Esophagus squamous epithelium (tissue), 4 donors: ENCODE data around the gene BICRAL.

Source experiments
- CTCF ChIP-seq, 6 experiments: fragments of 450-650 bp in 4 of 6; fragments of 200-600 bp in 2 of 6; sonication (generic) in 2 of 6; IDR thresholded peaks; one replicate each; pipeline ENCODE4 v1.5.1; 2016 to 2019; ENCODE audit warnings: antibody characterized with exemption in 6 of 6, mild to moderate bottlenecking in 4 of 6, moderate library complexity in 4 of 6
- POLR2A ChIP-seq, 4 donors: fragments of 450-650 bp; IDR thresholded peaks; one replicate each; pipeline ENCODE4 v1.6.1; 2017; ENCODE audit warnings: antibody characterized with exemption in 4 of 4, mild to moderate bottlenecking in 4 of 4, moderate library complexity in 3 of 4

DNA sequence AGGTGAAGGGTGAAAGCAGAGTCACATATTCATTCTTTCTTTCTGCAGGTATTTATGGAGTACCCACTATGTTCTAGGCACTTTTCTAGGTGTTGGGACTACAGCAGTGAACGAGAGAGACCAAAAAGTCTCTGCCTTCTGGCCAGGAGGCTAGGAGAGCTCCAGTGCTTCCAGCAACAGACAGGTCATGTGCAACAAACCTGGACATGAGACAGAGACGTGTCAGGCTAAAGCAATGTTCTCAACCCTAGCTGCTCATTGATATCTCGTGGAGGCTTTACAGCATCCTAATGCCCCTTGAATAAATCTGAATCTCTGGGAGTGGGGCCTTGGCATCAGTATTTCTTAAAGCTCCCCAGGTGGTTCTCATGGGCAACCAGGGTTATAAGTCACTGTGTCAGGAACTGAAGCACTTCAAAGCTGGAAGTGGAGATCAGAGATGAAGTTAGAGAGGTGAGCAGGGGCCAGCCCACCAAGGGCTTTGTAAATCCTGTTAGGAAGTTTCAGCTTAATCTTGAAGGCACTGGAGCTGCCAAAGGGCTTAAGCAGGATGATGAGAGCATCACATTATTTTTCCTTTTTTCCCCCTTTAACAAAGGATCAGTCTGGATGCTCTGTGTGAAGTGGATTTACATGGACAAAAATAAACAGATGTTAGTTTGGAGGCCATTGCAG is 23.0 kb upstream of the BICRAL start:
- TF ChIP-seq POLR2A (IDR thresholded peaks at IDR 0.05), result no peak
- TF ChIP-seq CTCF (IDR thresholded peaks at IDR 0.05), result no peak
